Fibroblast of lung (primary cell): ENCODE results near the gene ALG1. TPM values are rescaled to one million over a fixed set of nuclear protein-coding genes. Genes with fewer than 3 reads are reported as not detected.
A peak's percentile ranks its signal among the peaks of the same experiment; 100 is the strongest.

ENCODE experiments used
- DNase-seq, 2 donors: peaks; one replicate each; pipeline versions ENCODE4 v3.0.0 to v3.0.0-alpha.2; 2010; ENCODE audit warnings: low read depth in 2 of 2
- H2AFZ ChIP-seq: 2 replicates; pipeline ENCODE4 v1.5.1; 2012; ENCODE audit warnings: low read length, control low read depth, inconsistent platforms
- H3K27ac ChIP-seq: 2 replicates; pipeline ENCODE4 v1.5.1; 2011; ENCODE audit warnings: low read length, control low read depth; ENCODE audit not compliant: insufficient read depth
- H3K27me3 ChIP-seq: 2 replicates; pipeline ENCODE4 v1.5.1; 2011; ENCODE audit warnings: mild to moderate bottlenecking, low read length; ENCODE audit not compliant: control insufficient read depth, insufficient read depth
- H3K36me3 ChIP-seq: 2 replicates; pipeline ENCODE4 v1.5.1; 2011; ENCODE audit warnings: low read length; ENCODE audit not compliant: control insufficient read depth, insufficient read depth
- H3K4me1 ChIP-seq: 2 replicates; pipeline ENCODE4 v1.5.1; 2011; ENCODE audit warnings: low read length; ENCODE audit not compliant: control insufficient read depth, insufficient read depth; ENCODE audit errors: extremely low read depth
- H3K4me2 ChIP-seq: 2 replicates; pipeline ENCODE4 v1.5.1; 2011; ENCODE audit warnings: low read length, control low read depth; ENCODE audit not compliant: insufficient read depth; ENCODE audit errors: extremely low read depth
- H3K4me3 ChIP-seq, 4 experiments: fragments of 200-600 bp in 1 of 4; sonication (generic) in 1 of 4; replicated peaks in 1 of 4; 2 replicates each; pipeline ENCODE4 v1.5.1; 2011 to 2016; ENCODE audit warnings: low read length in 4 of 4, low read depth in 3 of 4, mild to moderate bottlenecking in 3 of 4, control low read depth in 2 of 4, inconsistent platforms in 1 of 4, mixed read lengths in 1 of 4; ENCODE audit not compliant: insufficient read depth in 1 of 4; ENCODE audit errors: control extremely low read depth in 1 of 4
- H3K79me2 ChIP-seq: 2 replicates; pipeline ENCODE4 v1.5.1; 2012; ENCODE audit warnings: mild to moderate bottlenecking, low read length, inconsistent platforms; ENCODE audit not compliant: control insufficient read depth, insufficient read depth
- H3K9ac ChIP-seq: 2 replicates; pipeline ENCODE4 v1.5.1; 2011; ENCODE audit warnings: mild to moderate bottlenecking, low read length, control low read depth; ENCODE audit not compliant: insufficient read depth
- H3K9me3 ChIP-seq: 2 replicates; pipeline ENCODE4 v1.5.1; 2012; ENCODE audit warnings: low read depth, low read length; ENCODE audit not compliant: control insufficient read depth, insufficient read depth
- H4K20me1 ChIP-seq: 2 replicates; pipeline ENCODE4 v1.5.1; 2011; ENCODE audit warnings: low read length; ENCODE audit not compliant: control insufficient read depth, insufficient read depth; ENCODE audit errors: extremely low read depth
- CTCF ChIP-seq, 2 donors: IDR thresholded peaks in 1 of 2; conservative IDR thresholded peaks in 1 of 2; 1 replicate in 1 of 2; 2 replicates in 1 of 2; pipeline ENCODE4 v1.5.1; 2011 to 2012; ENCODE audit warnings: low read length in 2 of 2, control low read depth in 1 of 2, inconsistent platforms in 1 of 2, low read depth in 1 of 2, mild to moderate bottlenecking in 1 of 2
- EZH2 ChIP-seq: IDR thresholded peaks from 2 replicates; pipeline ENCODE4 v1.5.1; 2012; ENCODE audit warnings: low read length, control low read depth, mild to moderate bottlenecking; ENCODE audit errors: missing control alignments
- polyA plus RNA-seq, 2 donors: library from polyadenylated mRNA; depleted of rRNA in 1 of 2; stranded (reverse) in 1 of 2; unstranded in 1 of 2; fragments of >200 nt; gene quantifications; 2 replicates each; pipeline ENCODE4 v1.2.1, GENCODE V29; 2011 to 2012; ENCODE audit warnings: missing spikeins in 1 of 2
- total RNA-seq: library from RNA; depleted of rRNA; stranded (reverse); fragments of >200 nt; gene quantifications from 2 replicates; pipeline ENCODE4 v1.2.1, GENCODE V29; 2014

Gene ALG1
- total and polyA plus RNA-seq, 2 donors (not counting 1 experiment from before 2014, with no cell fraction given), result 26.2 to 29.2 TPM

GRCh38 chr16:5065326-5065725 is 6.3 kb upstream of the ALG1 start:
- Histone ChIP-seq H3K4me1 (no peaks in the 10 kb centered on the region), H3K79me2 (no peaks in the 10 kb centered on the region), H3K4me3 (no peak overlapping the region), H3K27ac (no peak overlapping the region), H3K27me3 (peaks cover 12% of the 10 kb centered on the region), H3K9ac (no peak overlapping the region), H3K4me2 (no peak overlapping the region), H3K36me3 (no peaks in the 10 kb centered on the region), H4K20me1 (no peaks in the 10 kb centered on the region), H3K9me3 (no peaks in the 10 kb centered on the region), H2AFZ (peak overlapping the region; percentile 12)
- DNase-seq, result no peak
- TF ChIP-seq EZH2, result no peak
- TF ChIP-seq CTCF (conservative IDR thresholded peaks at IDR 0.05 in 1 of 2, IDR thresholded peaks at IDR 0.05 in 1 of 2; ENCODE audit: low read depth in 1 of 2, low read length in 2 of 2), result no peak

GRCh38 chr16:5065813-5066212 is 5.8 kb upstream of the ALG1 start, which contains the start of gene C16orf89:
C16orf89 (minus strand) TSS chr16:5065956; CDS start chr16:5065908, 48 bp downstream.
- no peak for TF ChIP-seq CTCF (conservative IDR thresholded peaks at IDR 0.05 in 1 of 2, IDR thresholded peaks at IDR 0.05 in 1 of 2; ENCODE audit: low read depth in 1 of 2, low read length in 2 of 2)
- peak; percentile 49 for TF ChIP-seq EZH2
- no peaks in the 10 kb centered on the region for H4K20me1 ChIP-seq
- H3K27me3 ChIP-seq, result peaks cover 12% of the 10 kb centered on the region
- H3K4me2 ChIP-seq, result no peak within 1 kb of the TSS
- peak within 1 kb of the TSS; percentile 12 for H2AFZ ChIP-seq
- no peaks in the 10 kb centered on the region for H3K79me2 ChIP-seq
- H3K9ac ChIP-seq, result no peak within 1 kb of the TSS
- H3K36me3 ChIP-seq, result no peaks in the 10 kb centered on the region
- H3K27ac ChIP-seq, result no peak within 1 kb of the TSS
- no peaks in the 10 kb centered on the region for H3K4me1 ChIP-seq
- no peak for DNase-seq
- no peak within 1 kb of the TSS for H3K4me3 ChIP-seq
- H3K9me3 ChIP-seq, result no peaks in the 10 kb centered on the region

GRCh38 chr16:5066511-5066910 is 5.1 kb upstream of the ALG1 start:
- H3K36me3 ChIP-seq, result no peaks in the 10 kb centered on the region
- H3K9me3 ChIP-seq, result no peaks in the 10 kb centered on the region
- no peaks in the 10 kb centered on the region for H3K79me2 ChIP-seq
- H4K20me1 ChIP-seq, result no peaks in the 10 kb centered on the region
- H3K4me2 ChIP-seq, result no peak overlapping the region
- TF ChIP-seq EZH2 (no peak), CTCF (conservative IDR thresholded peaks at IDR 0.05 in 1 of 2, IDR thresholded peaks at IDR 0.05 in 1 of 2; ENCODE audit: low read depth in 1 of 2, low read length in 2 of 2) (no peak)
- H3K9ac ChIP-seq, result no peak overlapping the region
- no peak overlapping the region for H3K4me3 ChIP-seq
- H2AFZ ChIP-seq, result no peak overlapping the region
- peaks cover 12% of the 10 kb centered on the region for H3K27me3 ChIP-seq
- no peaks in the 10 kb centered on the region for H3K4me1 ChIP-seq
- no peak overlapping the region for H3K27ac ChIP-seq
- no peak for DNase-seq
